ENCODE measurements around the gene NSUN4.
A peak's percentile ranks its signal among the peaks of the same experiment; 100 is the strongest.
"Not testable (repeated sequence)": the region's sequence is repeated elsewhere in the genome, so short reads cannot be mapped to it uniquely, and the experiment has no call there.

The NSUN4 gene

DNA sequence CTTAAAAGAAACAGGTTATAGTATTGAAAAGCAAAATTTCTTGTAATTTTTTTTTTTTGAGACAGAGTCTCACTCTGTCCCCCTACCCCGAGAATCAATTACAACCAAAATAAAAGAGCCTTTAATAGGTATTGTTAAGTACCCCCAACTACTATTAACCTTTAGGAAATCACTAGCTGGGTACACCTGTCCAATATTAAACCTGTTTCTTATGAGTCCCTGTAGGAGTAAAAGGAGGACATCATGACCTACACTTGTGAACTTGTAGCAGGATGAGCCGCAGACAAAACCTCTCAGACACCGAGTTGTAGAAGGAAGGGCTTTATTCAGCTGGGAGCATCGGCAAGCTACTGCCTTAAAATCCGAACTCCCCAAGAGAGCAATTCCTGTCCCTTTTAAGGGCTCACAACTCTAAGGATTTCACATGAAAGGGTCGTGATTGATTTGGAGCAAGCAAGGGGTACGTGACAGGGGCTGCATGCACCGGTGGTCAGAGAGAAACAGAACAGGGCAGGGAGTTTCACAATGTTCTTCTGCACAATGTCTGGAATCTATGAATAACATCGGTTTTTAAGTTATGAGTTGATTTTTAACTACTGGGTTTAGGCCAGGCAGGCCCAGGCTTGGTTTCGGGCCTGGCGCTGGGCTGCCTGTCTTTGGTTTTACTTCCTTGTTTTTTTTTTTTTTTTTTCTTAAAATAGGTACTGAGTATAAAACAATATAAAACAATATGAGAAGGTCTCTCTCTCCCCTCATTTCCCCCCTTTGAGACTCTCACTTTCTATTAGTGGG lies 15.1 kb upstream of the NSUN4 start:
- not testable (repeated sequence) for DNase-seq (ENCODE audit: low read depth in 2 of 2)

DNA sequence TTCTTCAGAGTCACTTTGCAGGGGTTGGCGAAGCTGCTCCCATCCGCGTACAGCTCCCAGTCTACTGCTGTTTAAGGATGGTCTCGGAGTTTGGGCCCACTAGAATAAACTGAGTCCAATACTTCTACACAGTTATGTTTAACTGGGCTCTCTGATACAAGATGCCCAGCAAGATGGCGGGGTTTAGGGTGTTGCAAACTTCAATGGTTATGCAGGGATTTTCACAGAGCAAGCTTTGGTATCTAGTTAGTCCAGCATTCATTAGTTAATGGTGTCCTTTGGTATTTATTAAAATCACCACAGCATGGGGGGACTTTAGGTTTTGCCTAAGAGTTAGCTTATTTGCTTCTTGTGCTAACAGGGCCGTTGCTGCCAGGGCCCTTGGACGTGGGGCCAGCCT lies 12.4 kb upstream of the NSUN4 start:
- not testable (repeated sequence) for DNase-seq (ENCODE audit: low read depth in 2 of 2)

DNA sequence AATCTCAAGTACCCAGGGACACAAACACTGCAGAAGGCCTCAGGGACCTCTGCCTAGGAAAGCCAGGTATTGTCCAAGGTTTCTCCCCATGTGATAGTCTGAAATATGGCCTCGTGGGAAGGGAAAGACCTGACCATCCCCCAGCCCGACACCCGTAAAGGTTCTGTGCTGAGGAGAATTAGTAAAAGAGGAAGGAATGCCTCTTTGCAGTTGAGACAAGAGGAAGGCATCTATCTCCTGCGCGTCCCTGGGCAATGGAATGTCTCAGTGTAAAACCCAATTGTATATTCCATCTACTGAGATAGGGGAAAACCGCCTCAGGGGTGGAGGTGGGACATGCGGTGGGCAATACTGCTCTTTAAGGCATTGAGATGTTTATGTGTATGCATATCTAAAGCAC lies 10.8 kb upstream of the NSUN4 start:
- DNase-seq (ENCODE audit: low read depth in 2 of 2) = not testable (repeated sequence)

DNA sequence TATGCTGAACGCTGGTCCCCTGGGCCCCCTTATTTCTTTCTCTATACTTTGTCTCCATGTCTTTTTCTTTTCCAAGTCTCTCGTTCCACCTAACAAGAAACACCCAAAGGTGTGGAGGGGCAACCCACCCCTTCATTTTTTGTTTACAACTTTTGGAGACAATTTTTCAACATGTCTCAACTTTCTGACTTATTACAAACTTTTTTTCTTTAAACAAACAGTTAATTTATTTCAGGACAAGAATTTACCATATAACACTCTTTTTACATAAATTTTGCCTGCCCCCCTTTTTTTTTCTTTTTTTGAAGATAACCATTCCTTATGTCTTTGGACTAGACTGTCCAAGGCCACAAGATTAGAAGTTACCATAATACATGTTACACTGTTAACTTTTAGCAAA lies 10.2 kb upstream of the NSUN4 start:
- not testable (repeated sequence) for DNase-seq (ENCODE audit: low read depth in 2 of 2)

DNA sequence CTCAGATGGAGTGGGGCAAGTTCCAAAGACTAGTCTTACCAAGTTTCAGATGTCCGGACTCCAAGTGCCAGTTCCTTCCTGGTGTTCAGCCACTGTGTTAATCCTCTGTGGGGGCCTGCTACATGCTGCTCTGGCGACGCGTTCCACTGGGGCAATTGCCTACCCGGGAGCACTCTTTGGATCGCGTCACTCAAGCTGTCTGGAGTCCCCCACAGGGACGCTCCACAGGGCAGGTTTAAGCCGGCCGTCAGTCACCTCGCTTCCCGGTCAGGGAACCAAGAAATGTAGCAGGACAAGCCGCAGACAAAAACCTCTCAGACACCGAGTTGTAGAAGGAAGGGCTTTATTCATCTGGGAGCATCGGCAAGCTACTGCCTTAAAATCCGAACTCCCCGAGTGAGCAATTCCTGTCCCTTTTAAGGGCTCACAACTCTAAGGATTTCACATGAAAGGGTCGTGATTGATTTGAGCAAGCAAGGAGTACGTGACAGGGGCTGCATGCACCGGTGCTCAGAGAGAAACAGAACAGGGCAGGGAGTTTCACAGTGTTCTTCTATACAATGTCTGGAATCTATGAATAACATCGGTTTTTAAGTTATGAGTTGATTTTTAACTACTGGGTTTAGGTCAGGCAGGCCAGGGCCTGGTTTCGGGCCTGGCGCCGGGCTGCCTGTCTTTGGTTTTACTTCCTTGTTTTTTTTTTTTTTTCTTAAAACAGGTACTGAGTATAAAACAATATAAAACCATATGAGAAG lies 8.6 kb upstream of the NSUN4 start:
- DNase-seq (ENCODE audit: low read depth in 2 of 2) = not testable (repeated sequence)

DNA sequence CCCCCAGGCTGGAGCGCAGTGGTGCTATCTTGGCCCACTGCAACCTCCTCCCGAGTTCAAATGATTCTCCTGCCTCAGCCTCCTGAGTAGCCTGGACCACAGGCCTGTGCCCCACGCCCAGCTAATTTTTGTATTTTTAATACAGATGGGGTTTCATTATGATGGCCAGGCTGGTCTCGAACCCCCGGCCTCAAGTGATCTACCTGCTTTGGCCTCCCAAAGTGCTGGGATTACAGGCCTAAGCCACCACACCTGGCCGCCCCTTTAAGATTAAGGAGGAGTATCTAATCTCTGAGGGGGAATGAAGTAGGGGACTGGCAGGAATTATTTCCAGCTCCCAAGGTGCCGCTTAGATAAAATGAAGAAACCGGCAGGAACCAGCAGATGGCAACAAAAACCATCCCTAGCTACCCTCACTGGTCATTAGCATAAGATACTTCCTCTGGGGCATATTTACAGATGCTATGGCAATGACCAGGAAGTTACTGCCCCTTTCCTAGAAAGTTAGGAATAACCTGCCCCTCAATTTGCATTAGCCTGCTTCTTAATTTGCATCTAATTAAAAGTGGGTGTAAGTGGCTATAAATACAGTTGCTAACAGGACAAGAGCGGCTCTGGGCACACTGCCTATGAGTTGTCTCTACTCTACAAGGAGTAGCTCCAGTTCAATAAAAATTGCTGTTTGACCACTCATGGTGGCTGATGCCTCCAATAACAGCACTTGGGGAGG lies 7.1 kb upstream of the NSUN4 start:
- no peak for DNase-seq (ENCODE audit: low read depth in 2 of 2)

DNA sequence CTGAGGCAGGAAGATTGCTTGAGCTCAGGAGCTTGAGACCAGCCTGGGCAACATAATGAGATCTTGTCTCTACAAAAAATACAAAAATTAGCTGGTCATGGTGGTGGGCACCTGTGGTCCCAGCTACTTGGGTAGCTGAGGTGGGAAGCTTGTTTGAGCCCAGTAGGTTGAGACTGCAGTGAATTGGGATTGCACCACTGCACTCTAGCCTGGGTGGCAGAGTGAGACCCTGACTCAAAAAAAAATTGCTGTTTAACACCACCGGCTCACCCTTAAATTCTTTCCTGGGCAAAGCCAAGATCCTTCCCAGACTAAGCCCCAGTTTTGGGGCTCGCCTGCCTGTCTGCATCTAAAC lies 6.6 kb upstream of the NSUN4 start:
- no peak for DNase-seq (ENCODE audit: low read depth in 2 of 2)

DNA sequence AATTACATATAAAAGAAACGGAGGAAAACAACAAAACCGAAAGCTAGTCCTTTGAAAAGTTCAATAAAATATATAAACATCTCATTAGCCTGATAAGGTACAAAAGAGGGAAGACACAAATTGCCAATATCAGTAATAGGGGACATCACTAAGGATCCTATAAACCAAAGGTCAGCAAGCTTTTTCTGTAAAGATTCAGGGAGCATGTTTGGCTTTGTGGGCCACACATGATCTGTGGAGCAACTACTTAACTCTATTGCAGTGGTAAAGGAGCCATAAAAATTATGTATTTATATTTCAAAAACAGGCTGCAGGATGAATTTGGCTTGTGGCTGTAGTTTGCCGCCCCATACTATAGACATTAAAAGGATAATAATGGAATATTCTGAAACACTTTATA lies 5.5 kb upstream of the NSUN4 start:
- no peak for DNase-seq (ENCODE audit: low read depth in 2 of 2)

DNA sequence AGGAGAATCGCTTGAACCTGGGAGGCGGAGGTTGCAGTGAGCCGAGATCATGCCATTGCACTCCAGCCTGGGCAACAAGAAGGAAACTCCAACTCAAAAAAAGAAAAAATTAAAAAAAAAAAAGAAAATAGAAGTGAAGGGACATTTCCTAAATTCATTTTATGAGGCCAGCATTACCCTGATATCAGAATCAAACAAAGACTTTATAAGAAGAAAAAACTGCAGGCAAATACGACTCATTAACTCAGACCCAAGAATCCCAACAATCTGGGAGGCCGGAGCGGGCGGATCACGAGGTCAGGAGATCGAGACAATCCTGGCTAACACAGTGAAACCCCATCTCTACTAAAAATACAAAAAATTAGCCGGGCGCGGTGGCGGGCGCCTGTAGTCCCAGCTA lies 3.2 kb upstream of the NSUN4 start:
- DNase-seq (ENCODE audit: low read depth in 2 of 2) = not testable (repeated sequence)

DNA sequence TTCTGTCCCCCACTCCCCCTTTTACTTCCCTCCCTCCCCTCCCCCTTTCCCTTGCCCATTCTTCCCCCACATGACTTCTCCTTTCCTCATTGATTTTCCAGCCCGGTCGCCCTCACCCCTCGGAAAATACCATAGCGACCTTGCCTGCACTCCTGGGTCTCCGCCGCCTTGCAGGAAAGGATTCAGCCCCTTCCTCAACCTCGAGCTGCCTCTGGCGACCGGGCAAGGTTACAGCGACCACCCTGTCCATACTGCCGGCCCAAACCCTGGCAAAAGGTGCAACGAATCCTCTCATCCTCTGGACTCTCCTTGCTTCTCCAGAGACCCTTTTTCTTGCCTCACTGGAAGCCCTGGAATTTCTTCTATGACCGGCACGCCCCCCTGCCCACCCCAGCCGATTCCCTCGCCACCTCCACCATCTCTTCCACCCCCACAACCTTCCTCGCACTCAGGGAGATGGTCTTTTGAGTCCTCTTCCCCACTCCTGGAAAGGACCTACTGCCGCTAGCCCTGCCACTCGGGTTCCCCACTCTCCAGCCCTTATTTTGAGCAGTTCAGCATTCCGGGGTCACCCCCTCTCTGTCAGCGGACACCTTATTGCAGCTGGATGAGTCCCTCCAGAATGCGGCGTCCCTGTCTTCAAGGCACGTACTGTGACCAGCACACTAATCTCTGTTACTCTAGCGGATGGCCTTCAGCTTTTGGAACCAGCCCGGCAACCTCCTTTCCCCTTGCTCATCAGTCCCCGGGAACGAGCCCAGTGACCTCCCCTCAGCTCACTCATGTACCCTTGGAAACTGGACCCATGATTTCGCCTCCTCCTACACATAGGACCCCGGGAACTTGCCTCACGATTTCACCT lies 846 bp downstream of the NSUN4 start:
- no peak for DNase-seq (ENCODE audit: low read depth in 2 of 2)

DNA sequence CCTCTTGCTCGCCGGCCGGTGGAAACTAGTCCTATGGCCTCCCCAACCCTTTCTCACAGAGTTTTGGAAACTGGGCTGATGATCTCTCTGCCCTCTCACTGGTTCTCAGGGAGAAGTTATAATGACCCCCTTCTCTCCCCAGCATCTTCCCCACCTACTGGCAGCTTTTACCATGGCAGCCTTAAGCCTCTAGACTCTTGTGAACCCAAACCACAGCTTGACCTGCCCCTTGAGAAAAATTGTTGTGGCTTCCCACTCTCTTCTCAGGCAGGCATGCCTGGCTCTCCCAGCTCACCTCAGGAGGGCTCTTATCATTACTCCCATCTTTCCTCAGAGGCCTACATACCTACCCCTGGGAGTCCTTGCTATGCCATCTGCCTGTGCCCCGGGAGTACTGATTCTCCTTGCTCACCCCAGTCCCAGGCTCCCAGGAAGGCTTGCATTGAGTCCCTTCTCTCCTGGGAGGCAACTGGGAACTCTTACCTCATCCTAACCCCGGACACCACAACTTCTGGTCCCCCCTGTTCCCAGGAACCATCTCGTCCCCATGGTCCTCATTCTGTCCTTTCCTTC lies 1.6 kb downstream of the NSUN4 start:
- DNase-seq (ENCODE audit: low read depth in 2 of 2) = no peak

DNA sequence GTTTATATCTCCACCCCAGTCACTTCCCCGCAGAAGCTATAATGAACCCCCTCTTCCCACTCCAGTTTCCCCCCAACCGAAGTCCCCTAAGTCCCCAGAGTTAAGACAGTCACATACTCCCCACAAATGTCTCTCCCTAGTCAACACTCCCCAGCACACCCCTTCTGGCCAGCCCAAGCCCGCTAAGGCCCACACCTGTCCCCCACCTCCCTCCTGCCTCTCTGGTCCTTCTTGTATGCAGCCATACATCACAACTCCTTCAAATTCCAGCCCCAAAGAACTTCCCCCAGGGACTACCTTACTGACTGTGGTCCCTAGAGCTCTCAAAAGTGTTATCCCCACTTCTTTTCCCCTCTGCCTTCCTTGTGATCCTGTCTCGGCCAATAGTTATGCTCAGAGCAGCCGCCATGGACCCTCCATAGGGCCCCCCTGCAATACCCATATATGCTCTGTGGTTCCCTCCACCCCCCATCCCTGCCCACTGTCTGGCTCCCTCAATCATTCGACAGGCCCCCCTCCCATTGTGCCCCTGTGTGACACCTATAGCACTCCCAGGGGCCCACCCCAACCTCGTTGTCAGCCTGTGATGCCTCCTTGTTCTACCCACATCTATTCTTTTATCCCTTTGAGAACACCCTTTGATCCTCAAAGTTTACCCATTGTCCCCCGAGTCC lies 2.2 kb downstream of the NSUN4 start:
- no peak for DNase-seq (ENCODE audit: low read depth in 2 of 2)

DNA sequence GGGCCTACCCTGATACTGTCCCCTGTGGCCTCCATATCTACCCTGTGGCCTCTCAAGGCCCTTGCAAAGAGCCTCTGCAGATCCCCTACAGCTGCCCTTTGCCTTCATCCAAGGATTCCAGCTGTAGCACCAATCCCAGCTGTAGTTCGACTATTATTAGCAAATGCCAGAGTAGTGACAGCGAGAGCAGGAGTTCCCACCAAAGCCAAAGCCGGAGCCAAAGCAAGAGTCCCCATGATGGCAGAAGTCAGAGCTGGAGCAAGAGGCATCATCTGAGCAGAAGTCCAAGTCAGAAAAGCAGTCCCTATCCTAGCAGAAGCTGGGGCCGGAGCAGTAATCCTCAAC lies 2.7 kb downstream of the NSUN4 start:
- DNase-seq (ENCODE audit: low read depth in 2 of 2) = no peak

DNA sequence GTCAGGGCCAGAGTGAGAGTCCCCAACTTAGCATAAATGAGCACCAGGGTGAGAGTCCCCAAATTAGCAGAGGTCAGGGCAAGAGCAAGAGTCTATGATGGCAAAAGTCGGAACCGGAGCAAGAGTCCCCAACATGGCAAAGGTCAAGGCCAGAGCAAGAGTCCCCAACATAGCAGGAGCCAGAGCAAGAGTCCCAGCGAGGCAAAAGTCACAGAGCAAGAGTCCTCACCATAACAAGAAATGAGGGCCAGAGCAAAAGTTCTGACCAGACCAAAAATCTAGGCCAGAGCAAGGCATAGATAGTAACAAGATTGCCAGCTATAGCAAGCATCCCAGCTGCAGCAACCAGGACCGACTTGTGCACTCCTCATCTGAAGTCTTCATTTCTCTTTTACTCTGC lies 3.1 kb downstream of the NSUN4 start:
- no peak for DNase-seq (ENCODE audit: low read depth in 2 of 2)

DNA sequence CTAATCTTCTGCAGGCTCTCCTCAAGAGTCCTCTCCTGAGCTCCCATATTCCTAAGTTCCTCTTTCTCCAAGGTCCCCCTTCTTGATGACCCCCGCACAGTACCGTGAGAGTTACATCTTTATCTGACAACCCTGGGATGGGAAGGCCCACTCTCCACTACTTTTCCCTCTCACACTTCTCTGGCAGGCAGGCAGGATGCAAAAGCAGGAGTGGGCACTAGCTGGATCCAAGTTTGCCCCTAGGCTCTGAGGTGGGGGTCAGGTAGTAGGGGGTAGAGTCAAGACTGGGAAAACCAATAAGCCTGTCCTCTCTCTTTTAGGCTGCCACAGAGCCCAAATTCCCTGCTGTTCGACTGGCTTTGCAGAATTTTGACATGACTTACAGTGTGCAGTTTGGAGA lies 3.9 kb downstream of the NSUN4 start:
- DNase-seq (ENCODE audit: low read depth in 2 of 2) = no peak

DNA sequence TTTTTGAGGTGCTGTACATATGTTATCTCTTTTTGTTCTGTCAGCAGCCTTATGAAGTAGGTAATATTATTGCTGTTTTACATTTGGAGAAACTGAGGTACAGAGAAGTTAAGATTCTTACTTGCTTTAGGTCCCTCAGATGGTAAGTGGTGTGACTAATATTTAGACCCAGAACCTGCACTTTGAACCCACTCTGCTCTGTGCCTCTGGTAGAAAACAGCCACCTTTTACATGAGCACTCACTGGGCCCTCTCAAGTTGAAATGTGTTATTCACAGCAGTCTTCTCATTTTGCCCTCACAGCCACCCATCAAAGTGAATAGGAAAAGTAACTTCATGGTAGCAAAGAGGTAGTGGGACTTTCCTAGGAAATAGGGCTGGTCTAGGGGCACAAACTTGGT lies 4.7 kb downstream of the NSUN4 start:
- no peak for DNase-seq (ENCODE audit: low read depth in 2 of 2)

DNA sequence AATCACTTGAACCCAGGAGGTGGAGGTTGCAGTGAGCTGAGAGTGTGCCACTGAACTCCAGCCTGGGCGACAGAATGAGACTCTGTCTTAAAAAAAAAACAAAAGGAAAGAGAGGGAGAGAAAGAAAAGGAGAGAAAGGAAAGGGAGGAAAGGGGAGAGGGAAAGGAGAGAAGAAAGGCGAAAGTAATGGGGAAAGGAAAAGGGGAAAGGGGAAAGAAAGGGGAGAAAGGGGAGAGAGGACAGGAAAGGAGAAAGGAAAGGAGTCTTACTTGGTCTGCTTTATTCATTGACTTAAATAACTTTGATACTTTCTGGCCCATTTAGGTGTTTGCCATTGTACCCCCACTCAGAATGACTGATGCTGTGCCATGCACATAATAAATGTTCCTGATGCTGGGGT lies 11.8 kb downstream of the NSUN4 start:
- DNase-seq (ENCODE audit: low read depth in 2 of 2) = no peak

DNA sequence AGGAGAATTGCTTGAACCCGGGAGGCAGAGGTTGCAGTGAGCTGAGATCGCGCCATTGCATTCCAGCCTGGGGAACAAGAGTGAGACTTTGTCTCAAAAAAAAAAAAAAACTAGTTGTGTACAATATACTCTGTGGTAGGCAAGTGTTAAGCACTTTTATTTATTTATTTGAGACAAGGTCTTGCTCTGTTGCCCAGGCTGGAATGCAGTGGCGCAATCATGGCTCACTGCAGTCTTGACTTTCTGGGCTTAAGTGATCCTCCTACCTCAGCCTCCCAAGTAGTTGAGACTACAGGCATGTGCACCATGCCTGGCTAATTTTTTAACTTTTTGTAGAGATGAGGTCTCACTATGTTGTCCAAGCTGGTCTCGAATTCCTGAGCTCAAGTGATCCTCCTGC lies 15.3 kb downstream of the NSUN4 start:
- not testable (repeated sequence) for DNase-seq (ENCODE audit: low read depth in 2 of 2)

DNA sequence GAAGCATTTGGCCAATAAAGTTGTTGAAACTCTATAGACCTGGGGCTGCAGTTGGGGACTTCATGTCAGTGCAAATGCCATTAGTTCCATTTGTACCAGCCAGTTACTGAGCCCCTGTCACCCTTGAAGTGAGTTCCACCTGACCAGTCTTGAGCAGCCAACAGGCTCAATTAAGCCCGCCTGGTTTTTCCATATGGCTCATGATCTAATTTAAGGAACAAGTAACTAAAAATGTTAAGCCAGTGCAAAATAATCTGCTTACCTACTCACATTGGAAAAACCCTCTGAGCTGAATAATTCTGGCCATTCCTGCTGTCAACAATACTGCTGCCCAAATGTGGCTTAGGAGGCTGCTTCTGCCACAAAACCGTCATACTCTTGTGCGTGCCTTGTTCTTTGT lies 21.6 kb downstream of the NSUN4 start:
- no peak for DNase-seq (ENCODE audit: low read depth in 2 of 2)

DNA sequence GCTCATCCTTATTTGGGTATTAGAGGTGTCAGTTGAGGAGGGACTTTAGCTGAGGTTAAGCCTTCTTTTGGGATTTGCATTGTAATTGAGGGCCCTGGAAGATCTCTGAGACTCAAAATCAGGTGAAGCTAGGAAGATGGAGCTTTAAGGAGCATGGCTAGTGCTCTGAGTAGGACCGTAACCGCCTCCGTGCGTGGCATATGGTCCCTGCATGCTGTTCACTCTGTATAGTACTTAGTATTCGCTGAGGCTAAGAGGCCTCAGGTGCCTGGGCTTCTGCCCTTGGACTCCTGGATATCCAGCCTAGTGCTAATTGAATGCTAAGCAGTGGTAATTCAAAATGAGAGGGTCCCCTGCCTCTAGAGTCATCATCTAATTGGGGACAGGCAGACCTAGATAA lies 22.5 kb downstream of the NSUN4 start:
- no peak for DNase-seq (ENCODE audit: low read depth in 2 of 2)

DNA sequence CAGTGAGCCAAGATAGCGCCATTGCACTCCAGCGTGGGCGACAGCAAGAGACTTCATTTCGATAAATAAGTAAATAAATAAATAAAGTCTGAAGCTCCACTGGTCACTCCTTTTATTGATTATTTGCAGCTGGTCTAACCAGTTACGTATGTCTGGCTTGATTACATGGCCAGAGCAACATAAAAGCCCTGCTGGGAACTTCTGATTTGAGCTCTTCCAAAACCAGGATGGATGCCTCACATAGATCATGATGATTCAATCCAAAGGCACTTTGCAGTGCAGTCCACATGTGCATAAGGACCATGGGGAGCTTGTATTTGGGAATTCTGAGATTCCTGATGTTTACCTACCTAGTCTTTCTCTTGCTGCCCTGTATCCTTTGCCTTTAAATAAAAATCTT lies 24.0 kb downstream of the NSUN4 start:
- peak in 1 of 2 experiments; percentile 13 for DNase-seq (ENCODE audit: low read depth in 2 of 2)
